GM19452 (cell line): Measurements from ENCODE around the gene SEL1L3.

ENCODE experiments used
- ATAC-seq: cut with Tn5 transposase; IDR thresholded peaks from one replicate; pipeline ENCODE4 v1.9.1; 2021; ENCODE audit not compliant: unreplicated experiment

Gene SEL1L3

DNA sequence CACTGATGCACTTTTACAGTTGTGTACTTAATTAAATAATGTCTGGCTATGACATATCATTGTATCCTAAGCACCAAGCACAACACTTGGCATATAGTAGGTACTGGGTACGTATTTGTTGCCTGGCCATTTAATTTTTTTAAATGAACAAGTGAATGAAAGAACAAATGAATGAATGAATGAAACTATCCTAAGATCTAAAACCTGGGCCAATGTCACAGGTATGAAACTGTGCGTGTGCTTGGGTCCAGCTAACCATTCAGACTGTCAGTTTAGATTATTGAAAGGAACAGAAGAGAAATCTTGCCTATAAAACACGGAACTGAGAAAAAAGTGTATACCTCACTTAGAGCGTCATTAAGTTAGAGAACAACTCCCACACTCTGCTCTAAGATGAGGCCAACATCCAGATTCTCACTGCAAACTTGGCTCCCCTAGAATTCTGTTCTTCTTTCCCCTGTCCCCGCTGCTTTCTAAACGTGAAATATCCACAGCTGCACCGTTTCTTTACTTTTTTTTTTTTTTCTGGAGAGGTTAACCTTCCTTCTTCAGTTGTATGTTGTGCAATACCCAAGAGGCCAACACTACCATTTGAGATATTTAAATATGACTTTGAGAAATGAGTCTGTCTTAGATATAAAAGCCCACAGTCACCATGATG lies 17.3 kb upstream of the SEL1L3 start:
- ATAC-seq, result peak; percentile 46

DNA sequence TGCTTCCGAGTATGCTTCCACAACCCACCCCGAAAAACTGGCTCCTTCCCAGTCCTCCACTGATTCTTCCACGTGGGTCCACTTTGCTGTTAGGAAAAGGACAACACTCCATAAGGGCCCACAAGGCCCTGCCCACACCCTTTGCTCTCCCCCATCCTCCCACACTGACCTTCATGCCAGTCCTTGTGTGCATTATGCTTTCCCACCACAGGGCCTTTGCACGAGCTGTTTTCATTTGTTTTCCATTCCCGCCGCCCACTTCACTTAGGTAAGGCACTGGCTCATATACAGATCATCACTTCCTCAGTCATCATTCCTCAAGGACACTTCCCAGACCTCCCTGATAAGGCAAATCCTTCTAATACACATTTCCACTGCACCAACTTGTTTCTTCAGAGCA lies 16.8 kb upstream of the SEL1L3 start:
- ATAC-seq, result no peak

DNA sequence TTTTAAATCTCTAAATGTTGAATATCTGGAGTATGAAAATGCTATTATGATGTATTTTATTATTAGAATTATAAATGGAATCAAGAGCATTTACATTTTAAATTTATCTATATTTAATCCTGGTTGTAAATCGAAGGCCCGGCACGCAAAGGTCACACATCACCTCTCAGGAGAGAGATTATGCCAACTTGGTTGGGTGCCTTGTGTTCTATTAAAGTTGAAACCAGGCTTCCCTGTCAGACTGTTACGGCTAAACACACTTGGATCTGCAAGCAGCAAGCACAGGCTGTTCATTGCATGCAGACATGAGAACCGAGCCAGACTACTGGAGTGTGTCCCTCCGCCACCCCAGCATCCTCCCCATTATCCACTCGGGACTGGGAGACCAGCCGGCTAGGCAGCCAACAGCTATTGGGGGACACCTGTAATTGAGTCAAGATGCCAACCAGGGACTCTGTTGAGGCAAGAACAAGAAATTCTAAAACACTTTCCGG lies 16.4 kb upstream of the SEL1L3 start:
- ATAC-seq, result no peak

DNA sequence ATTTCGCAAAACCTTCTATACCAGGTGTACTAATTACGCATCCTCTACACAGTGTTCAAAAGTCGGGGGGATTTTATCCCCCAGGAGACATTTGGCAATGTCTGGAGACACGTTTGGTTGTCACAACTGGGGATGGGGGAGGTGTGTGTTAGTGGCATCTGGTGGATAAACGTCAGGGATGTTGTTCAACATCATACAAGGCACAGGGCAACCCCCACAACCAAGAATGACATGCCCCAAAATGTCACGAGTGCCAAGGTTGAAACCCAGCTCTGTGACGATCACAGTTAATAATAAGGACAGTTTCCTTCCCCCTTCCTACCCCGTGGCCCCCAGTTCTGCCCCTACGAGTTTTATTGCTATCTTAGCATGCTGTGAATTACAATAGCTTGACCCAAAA lies 15.9 kb upstream of the SEL1L3 start:
- ATAC-seq, result no peak

DNA sequence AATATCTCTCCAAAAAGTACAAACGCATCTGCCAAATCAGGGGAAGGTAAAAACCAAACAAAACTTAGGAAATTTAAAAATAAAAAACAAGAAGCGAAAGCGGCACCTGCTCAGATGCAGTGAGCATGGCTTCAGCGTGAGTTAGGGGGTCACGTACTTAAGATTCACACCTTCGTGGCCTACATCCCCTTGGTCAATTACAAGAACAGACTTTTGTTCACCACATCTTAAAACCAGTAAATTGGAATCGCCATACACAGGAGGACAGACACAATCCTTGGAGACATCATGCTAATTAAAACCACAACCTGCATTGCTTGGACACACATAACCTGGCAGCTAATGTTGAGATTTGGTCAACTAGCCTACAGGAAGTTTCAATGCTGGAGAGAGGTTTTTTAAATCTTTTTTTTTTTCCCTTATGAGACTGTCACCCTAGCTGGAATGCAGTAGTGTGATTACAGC lies 12.5 kb upstream of the SEL1L3 start:
- ATAC-seq, result peak; percentile 63

DNA sequence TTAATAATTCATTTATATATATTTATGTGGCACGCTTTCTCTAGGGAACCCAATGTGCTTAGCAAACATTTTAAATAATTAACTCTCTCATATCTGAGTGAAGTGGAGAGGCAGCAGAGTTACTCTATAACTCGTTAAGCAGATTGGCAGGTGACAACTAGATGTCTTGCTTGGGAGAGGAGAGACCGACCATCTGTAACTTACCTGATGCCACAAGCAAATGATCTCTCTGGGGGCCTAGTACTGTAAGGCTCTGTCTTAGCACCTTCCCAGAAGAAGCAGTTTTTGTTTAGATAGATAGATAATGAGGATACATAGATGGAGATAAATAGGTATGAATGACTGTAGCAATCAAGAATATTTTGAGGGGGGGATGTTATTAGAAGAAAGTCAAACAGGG lies 11.9 kb upstream of the SEL1L3 start:
- peak; percentile 56 for ATAC-seq

DNA sequence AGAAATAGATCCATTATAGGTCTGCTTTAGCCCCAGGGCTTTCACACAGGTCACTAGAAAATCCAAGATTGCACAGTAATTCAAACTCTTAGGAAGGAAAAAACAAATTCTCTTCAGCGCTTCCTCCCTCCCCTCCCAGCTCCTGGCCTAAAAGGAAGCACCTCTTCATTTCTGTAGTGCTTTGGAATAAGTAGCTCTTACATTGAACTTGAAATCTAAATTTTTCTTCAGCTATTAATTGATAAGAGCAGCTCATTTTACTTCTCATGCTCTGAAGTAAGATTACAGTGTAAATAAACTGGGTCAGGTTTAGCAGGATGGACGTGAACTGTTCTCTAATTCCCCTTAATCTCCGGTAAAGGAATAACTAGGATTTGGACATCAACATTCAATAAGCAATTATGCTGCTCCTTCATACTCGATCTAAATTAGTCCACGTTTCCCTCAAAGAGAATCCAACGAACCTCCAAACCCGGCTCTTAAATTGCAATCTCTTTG lies 10.9 kb upstream of the SEL1L3 start:
- ATAC-seq, result no peak

DNA sequence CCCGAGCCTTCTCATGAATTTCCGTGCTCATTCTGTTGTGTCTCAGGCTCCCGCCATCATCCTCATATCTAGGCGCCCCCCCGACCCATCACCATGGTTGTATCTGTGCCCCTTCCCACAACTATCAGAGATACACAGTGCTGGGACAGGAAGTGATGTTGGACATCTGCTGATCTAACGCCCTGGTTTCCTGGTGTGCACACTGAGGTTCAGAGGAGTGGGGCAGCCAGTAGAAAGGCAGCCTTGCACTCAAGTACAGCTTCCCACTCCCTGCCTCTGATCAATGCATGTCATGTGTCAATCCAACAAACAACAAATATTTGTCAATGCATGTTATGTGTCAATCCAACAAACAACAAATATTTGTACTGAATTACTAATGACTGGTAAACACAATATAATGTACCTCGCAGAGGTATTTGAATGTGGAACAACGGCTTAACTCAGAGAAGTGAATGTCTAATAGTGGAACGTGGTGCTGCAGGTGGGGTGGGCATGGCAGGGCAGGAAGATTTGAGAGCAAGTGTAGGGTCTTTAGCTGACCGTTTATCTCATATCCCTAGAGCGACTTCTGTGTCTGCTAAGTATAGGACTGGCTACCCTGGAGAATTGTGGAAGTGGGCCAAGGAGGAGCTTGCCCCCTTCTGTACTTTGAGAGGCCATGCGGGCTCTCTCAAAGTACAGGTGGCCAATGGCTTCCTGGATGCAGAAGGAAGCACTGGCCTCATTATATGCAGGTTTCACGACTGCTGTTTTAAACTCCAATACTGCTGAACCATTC lies 10.3 kb upstream of the SEL1L3 start:
- ATAC-seq, result no peak

DNA sequence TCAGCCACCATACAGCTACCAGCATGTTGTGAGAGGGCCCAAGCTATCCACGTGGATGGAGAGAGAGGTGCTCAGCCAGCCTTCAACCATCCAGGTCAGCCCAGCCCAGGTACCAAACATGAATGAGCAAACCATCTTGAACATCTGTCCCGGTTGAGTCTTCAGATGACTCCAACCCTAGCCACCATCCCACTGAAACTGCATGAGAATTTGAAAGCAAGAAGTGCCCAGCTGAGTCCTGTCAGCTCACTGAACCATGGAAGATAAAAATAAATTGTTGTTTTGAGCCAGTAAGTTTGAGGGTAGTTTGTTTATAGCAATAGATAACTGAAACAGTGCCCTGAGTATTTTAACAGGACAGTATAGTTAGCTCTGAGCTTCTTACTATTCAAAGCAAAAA lies 7.3 kb upstream of the SEL1L3 start:
- peak; percentile 41 for ATAC-seq

DNA sequence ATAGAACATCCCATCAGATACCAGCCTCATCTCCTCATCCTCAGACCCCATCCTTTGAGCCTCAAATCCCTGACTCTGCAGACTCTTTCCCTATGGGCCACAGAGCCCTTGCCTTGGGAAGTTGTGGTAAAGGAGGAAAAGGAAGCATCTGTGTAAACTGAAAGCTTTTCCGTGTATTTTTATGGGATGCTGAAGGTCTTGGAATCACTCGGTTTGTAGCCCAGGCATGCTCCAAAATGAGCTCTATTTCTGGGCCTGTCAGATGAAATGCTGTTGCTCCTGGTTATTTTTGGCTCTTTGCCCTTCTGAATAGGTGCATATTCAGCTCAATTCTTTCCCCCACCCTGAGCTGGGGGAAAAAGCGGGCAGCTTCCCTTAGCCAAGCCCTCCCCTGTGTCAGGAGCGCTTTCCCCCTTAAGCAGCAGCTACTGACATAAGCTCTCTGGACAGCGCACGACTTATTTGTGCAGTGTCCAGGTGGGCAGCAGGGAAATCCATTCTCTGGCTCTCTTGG lies 5.0 kb upstream of the SEL1L3 start:
- ATAC-seq, result no peak

DNA sequence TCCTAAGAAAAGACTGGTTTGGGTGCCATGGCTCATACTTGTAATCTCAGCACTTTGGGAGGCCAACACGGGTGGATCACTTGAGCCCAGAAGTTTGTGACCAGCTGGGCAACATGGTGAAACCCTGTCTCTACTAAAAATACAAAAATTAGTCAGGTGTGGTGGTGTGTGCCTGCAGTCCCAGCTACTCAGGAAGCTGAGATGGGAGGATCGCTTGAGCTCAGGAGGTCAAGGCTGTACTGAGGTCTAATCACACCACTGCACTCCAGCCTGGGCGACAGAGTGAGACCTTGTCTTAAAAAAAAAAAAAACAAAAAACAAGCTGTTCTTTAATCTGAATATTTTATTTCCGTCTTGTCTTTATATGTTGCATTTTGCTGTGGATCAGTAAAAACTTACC lies 3.6 kb upstream of the SEL1L3 start:
- peak; percentile 33 for ATAC-seq

DNA sequence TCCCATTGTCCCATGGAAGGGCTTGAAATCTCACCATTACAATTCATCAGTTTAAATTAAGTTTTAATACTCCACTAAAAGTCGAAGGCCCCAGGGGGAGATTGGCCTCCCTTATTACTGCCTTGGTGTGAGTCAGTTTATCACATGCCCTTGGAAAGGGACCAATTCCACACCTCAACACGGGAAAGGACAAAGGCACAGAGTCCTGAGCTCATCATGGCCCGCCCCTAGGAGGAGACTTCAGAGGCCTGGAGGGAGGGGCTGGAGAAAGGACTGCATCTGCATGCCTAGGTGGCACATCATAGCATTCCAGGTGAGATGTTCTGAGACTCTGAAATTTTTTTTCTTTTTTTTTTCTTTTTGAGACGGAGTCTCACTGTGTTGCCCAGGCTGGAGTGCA lies 2.8 kb upstream of the SEL1L3 start:
- no peak for ATAC-seq

DNA sequence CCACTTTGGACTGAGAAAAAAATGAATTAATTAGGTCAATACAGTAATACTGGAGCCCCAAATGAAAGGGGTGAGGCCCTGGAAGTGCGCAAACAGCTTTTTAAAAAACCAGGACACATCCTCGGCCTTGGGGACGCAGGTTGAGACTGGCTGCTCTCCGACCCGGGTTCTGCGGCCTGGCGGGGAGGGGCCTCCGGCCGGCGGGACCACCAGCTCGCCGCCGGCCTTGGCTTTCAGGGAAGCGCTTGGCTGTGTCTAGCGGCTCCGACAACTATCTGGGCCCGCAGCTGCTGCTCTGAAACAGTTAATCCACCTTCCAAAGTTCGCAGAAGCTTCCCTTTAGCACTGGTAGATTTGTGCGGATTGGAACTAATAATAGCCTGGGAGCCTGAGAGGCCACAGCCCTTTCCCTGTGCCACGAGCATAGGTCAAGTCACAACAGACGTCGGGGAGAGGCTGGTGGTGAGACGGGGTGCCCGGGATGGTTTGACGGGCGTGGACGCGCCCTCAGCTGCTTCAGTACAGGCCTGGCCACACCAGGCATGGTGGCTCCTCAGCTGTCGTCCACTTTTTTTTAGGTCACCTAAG lies 1.1 kb upstream of the SEL1L3 start:
- ATAC-seq, result no peak

DNA sequence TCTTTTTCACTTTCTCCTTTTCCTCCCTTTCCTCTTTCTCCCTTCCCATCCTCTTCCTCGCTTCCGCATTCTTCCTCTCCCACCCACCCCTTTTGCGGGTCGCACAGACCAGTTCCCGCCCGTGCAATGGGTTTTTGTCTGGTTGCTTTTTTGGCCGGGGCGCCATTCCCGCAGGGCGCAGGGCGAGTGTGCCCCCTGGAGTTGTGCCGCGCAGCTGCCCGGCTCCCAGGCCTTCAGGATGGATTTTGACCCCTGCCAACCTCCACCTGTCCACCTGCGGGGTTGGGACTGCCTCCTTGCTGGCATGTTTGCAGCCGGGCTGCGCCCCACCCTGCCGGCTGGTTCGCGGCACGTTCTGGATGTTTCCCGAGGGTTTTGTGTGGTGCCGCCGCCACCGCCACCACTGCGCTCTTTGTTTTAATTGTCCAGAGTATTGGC lies 578 bp upstream of the SEL1L3 start:
- ATAC-seq, result no peak

DNA sequence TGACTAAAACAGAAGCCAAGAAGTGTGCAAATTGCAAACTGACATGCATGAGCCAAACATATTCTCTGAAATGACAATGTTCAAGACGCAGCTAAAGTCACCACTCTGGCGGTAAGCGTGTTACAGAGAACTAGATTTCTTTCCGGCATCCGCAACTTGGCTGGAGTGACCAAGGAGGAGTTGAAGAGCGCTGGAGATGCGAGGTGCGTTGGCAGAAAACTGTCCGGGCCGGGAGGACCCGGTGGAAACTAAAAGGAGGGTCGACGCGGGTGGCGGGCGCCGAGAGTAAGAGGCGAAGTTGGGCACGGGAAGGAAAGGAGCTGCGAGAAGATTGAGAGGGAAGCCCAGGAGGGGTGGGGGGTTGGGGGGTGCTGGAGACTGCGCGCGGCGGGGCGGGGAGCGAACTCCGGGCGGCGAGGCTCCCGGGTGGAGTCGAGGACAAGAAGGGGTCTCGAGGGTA lies 807 bp downstream of the SEL1L3 start:
- ATAC-seq, result peak; percentile 7

DNA sequence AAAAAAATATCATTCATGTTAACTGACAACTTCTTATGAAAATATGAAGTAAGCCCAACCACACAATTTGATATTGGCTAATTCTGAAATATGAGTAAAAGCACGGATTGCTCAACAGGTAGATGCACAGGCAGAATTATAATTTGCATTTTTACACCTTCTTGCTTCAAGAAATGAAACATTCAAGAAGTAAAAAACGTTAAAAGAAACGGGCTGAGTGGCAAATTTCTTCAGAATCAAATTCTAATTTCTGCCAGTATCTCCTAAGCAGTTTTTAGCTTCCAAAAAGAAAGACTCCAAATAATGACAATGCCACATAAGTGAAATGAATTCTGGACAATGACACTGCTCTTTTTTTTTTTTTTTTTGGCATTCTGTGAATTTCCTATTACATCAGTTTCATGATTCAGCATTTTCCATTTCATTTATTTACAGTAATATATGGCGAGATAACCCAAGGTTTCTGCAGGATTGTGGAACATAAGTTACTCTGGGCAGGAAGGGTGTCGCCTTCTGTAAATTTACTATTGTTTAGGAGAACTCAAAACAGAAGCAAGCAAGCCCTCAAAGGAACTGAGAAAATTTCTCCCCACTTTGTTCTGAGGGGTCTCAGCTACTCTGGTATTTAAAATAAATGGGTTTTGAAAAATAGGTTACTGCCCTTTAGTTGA lies 1.4 kb downstream of the SEL1L3 start:
- ATAC-seq, result no peak

DNA sequence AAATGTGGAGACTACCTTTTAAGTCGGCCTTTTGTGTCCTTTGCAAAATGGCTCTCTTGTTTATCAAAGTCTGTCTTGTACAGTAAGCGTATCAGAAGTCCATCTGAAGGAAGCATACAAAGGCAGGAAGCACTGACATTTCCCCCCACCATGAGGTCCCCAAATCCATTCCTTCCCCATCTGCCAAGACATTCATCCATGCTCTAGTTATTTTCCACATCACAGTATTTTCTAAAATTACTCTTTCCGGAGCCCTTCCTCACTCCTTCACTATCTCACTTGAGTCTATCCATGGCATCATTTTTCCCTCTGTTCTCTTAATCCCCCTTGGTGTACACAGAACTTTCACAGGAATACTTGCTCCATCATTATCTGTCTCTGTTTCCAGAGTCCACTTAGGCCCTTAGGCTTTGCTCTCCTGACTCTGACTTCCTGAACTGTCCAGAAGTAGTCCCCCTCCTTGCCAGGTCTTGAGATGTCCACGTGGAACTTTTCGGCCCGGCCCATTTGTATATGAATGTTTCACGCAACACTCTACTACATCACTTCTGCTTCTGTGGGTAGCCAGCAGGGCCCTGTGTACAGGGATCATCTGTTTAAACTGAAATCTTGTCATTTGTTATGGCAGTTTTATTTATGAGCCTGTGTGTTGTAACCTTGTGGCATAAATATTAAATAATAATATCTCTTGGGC lies 2.1 kb downstream of the SEL1L3 start:
- ATAC-seq, result peak; percentile 45

DNA sequence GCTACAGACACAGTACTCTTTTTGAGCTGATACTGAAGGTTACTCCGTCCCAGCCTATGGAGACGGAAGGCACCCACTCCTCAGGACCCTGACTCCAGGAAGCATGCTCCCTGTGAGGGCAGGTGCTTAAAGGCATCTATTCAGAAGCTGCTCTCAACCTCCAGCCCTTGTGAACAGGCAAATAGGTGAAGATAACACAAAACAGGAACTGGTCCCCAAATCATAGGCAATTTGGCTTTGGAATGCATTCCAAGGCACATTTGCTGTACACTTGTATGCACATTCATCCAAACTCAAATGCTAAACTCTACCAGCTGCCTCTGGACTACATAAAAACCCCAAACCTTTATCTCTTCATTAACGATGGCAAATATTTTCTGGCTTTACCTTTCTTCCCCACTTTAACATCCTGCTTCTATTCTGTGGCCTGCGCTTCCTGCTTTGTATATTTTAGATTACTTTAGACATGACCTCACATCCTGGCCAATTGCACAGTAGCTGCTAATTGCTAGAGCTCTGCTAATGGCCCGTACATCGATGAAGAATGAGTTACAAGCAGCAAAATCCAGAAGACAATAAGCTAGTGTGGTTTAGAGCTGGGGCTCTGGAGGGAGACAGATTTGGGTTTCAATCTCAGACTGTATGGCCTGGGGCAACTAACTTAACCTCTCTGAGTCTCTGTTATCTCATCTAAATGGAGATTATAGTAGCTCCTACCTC lies 3.2 kb downstream of the SEL1L3 start:
- ATAC-seq, result peak; percentile 48

DNA sequence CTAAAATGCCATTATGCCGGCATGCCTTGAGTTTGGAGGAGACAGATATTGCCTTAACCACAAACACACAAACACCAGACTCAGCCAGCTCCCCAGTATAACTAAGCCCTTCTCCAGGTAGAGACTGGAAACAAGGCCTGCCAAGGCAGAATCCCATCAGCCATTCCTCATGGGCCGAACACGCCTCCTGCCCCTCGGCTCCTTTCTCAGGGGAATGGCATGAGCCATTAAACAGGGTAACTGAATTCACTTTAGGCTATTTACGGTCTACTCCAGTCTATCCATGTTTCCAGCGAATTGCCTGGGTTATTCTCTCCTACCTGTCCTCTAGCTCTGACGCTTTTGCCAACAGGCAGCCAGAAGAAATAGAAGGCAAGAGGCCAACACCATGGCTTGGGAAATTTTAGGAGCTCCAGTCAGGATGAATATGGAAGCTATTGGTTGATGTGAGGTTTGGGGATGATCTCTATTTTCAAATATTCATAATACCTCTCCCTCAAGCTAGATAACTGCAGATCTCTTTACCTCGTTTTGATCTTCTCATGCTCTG lies 4.9 kb downstream of the SEL1L3 start:
- ATAC-seq, result no peak
